NCI-H2171 (cell line): ENCODE results near the gene RIOK1.
"Not testable (repeated sequence)": the region's sequence is repeated elsewhere in the genome, so short reads cannot be mapped to it uniquely, and the experiment has no call there.

Source experiments
- DNase-seq: peaks from one replicate; lab custom pipeline; 2025; lab: John Stamatoyannopoulos, UW

The RIOK1 gene

GRCh38 chr6:7389451-7390225 is at the start of gene RIOK1, which contains the start of gene CAGE1:
Gene RIOK1 (plus strand): TSS chr6:7389808. CDS start chr6:7390003, 195 bp downstream.
Gene CAGE1 (minus strand): TSS chr6:7389742. CDS start chr6:7387173, 2,569 bp downstream.
- DNase-seq = peak; percentile 93

- DNase-seq = no peak
Measured at GRCh38 chr6:7341271-7341670, 48.3 kb upstream of the RIOK1 start.

- peak; percentile 38 for DNase-seq
Measured at GRCh38 chr6:7341989-7342742, 47.4 kb upstream of the RIOK1 start.

GRCh38 chr6:7343546-7344475 is 45.8 kb upstream of the RIOK1 start:
- no peak for DNase-seq

- DNase-seq = not testable (repeated sequence)
Measured at GRCh38 chr6:7344773-7345450, 44.7 kb upstream of the RIOK1 start.

- not testable (repeated sequence) for DNase-seq
Measured at GRCh38 chr6:7347551-7347997, 42.0 kb upstream of the RIOK1 start.

- DNase-seq = not testable (repeated sequence)
Measured at GRCh38 chr6:7350591-7350990, 39.0 kb upstream of the RIOK1 start.

GRCh38 chr6:7351916-7352315 is 37.7 kb upstream of the RIOK1 start:
- not testable (repeated sequence) for DNase-seq

- no peak for DNase-seq
Measured at GRCh38 chr6:7367408-7367807, 22.2 kb upstream of the RIOK1 start.

- DNase-seq = no peak
Measured at GRCh38 chr6:7373739-7374138, 15.9 kb upstream of the RIOK1 start.

- no peak for DNase-seq
Measured at GRCh38 chr6:7377961-7378360, 11.6 kb upstream of the RIOK1 start.

GRCh38 chr6:7378740-7379139 is 10.9 kb upstream of the RIOK1 start:
- DNase-seq = no peak

GRCh38 chr6:7381092-7381491 is 8.5 kb upstream of the RIOK1 start:
- no peak for DNase-seq

GRCh38 chr6:7389162-7389450 is 502 bp upstream of the RIOK1 start:
- DNase-seq = no peak

- no peak for DNase-seq
Measured at GRCh38 chr6:7390226-7390878, 744 bp downstream of the RIOK1 start.

- no peak for DNase-seq
Measured at GRCh38 chr6:7391151-7391550, 1.5 kb downstream of the RIOK1 start.

GRCh38 chr6:7392402-7392801 is 2.8 kb downstream of the RIOK1 start:
- no peak for DNase-seq

- DNase-seq = no peak
Measured at GRCh38 chr6:7401075-7401474, 11.5 kb downstream of the RIOK1 start.

- DNase-seq = no peak
Measured at GRCh38 chr6:7402716-7403115, 13.1 kb downstream of the RIOK1 start.

- no peak for DNase-seq
Measured at GRCh38 chr6:7404546-7404945, 14.9 kb downstream of the RIOK1 start.

- DNase-seq = no peak
Measured at GRCh38 chr6:7406743-7407142, 17.1 kb downstream of the RIOK1 start.
